Ramos (cell line): ENCODE data around the gene SDR39U1.

Experiments
- in situ Hi-C: fragments of 300-500 bp; cut with MboI; formaldehyde crosslinking; loops from one replicate; pipeline ENCODE4 v1.14.3; 2022; ENCODE audit warnings: low sequenced_read_pairs; ENCODE audit not compliant: unreplicated experiment

SDR39U1 gene

DNA sequence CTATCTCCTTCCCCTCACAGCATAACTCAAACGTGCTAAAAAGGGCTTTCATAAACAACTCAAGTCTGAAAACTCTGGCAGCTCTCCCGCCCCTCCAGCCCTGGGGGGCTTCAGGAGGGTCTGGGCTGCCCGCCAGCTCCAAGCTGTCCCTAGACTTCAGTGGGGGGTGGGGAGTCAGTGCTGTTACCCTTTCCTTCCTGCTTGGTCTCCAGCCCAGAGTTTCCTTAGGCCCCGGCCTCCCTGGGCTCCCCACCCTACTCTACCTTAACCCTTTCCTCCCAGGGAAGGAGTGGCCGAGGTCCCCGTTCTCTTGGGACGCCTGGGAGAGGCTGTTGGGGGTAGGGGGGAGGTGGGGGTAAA lies 44.3 kb downstream of the SDR39U1 start:
- in situ Hi-C loops = no loop called here

DNA sequence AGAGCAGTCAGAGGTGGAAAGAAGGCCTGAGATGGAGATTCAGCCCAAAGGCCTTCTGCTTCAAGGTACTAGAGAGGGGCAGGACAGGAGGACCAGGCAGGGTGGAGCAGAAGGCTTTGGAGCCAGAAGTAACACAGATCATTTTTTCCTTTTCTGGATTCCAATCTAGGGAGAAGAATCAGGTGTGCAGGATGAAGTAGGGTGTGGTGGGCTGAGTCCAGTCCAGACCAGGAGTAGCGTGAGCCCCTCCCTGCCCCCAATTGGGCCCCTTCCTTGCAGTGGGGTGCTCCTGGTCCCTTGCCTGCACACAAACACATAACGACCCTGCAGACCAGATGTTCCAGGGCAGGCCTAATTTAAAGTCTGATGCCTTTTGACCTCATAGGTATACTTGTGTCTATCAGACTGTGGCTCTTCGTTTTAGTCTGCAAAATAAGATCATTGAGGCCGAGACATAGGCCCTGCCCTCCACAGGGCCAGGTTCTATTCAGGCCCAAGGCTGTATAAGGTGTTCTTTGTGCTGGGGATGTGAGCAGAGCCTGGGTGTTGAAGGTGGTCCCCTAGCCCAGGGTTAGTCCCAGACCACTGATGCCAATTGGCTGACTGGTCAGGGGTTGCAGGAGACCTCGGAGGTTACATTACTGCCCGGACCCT lies 44.8 kb downstream of the SDR39U1 start:
- in situ Hi-C loops = no loop called here

DNA sequence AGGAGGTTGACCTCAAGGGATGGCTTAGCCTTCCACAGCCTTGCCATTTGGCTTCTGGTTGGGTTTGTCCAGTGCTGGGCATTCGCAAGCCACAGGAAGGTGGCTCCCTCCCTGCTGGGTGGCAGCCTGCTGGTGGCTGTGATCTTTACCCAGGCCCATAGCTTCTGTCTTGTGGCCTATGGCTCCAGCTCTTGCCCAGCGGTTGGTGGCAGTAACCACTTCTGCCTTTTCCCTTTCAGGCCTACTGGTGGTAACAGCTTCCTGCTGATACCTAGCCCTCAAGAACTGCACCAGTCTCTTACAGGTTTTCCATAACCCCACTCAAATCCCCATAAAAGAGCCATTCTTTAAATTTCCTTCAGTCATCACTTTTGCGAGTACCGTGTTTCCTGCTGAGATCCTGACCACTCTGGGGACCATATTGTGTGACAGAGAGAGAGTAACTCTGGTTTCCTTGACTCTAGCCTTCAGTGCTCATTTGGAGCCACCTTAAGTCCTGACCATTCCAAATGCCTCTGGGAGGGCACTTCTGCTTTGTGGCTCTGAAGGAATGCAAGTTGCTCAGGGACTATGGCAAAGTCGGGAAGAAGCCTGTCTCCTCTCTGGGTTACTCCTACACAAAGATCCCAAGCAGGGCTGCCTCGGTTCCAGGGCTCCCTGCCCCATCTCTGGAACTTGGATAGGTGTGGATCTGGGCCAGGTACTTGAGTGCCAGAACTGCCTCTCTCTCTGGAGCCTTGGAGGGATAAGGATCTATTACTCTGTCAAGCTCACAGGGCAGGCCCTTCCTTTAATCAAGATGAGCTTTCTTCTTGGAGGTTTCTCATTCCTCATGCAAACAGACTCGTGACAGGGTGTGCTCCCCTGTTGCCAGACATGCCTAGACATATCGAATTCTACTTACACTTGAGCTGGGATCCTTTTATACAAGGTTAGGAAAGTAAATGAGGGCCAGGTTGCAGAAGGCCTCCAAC lies 46.7 kb downstream of the SDR39U1 start:
- in situ Hi-C loops = no loop called here

DNA sequence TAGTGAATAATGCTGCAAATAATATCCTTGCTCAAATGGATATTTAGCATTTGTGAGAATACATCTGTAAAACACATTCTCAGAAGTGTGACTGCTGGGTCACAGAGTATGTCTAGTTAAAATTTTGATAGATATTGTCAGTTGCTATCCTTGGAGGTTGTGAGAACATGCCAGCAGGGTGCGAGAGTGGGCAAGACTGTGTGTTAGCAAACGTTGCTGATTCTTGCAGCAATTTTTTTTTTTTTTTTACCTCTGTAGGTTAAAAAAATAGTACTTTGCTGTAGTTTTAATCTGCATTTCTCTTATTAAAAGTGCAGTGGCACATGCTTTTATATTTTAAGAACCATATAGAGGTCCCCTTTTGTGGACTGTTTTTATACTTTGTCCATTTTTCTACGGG lies 48.3 kb downstream of the SDR39U1 start:
- in situ Hi-C loops = no loop called here

DNA sequence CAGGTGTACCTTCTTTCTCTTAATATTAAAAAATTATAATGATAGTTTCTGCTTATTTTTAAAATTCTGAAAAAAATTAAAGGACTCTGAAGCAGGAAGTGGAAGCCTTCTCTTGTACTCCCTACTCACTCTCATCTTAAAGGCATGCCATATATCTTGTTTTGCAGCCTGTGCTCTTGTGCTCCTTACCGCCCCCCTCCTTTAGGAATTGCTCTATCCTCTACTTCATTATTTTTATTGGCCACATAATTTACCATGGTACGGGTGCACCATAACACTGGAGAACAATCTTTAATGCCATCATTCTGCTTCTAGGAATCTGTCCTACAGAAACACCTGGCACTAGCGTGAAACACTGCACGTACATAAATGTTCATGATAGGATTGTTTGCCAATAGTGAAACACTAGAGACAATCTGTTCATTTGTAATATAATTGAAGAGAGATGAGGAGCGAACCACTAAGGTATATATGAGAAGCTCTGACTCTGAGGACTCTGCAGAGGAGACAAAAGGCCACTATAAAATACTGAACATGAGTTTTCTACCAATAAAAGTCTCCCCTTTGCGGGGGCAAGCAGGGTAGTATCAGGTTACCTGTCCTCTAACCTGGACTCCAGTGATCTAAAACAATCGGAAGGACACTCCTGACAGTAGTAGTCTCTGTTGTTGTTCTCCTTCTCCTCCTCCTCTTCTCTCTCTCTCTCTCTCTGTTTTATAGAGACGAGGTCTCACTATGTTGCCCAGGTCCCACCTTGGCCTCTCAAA lies 50.1 kb downstream of the SDR39U1 start:
- in situ Hi-C loops = no loop called here

DNA sequence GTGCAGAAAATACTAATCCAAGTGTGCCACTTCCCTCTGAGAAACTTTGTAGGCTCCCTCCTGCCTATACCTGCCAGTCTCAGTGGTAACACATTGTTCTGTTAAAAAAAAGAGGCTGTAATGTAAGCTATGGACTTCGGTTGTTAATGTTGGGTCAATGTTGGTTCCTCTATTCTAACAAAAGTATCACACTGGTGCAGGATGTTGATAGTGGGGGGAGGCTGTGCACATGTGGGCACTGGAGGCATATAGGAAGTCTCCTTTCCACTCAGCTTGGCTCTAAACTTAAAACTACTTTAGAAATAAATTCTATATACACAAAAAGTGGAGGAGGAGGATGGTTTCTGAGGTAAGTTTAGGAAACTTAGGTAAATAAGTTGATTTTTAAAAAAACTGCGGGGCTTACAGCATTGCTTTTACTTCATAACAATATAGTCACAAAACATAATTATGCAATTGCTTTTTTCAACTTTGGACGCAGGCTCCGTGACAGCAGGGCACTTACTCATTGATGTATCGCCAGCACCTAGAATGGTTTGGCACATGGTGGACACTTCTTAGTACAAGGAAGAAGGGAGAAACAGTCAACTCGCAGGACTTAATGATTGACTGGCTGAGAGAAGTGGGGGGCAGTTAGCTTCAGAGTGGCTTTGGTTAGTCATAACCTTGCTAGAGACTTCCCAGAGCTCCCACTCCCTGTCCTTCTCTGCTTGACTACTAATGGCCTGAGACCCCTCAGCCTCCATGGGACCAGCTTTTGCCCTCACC lies 51.7 kb downstream of the SDR39U1 start:
- in situ Hi-C loops = no loop called here
